ENCODE results near the gene TTI1.

GRCh38 chr20:38079353-38079752, 46.1 kb upstream of the TTI1 start:
- no peak for TF ChIP-seq POLR2A (IDR thresholded peaks at IDR 0.05; ENCODE audit: borderline replicate concordance, extremely low read depth, insufficient read depth, insufficient read length)
- TF ChIP-seq CTCF (IDR thresholded peaks at IDR 0.05 in 2 of 3, conservative IDR thresholded peaks at IDR 0.05 in 1 of 3; ENCODE audit: borderline replicate concordance in 1 of 3, insufficient read depth in 1 of 3, low read depth in 2 of 3, low read length in 2 of 3) = no peak
- no peak for TF ChIP-seq EZH2 (IDR thresholded peaks at IDR 0.05)
- no peak for TF ChIP-seq MAX (IDR thresholded peaks at IDR 0.05)
- TF ChIP-seq SRF (IDR thresholded peaks at IDR 0.05; ENCODE audit: low read depth) = no peak
- no peak for TF ChIP-seq POLR2AphosphoS5 (IDR thresholded peaks at IDR 0.05; ENCODE audit: low read depth, low read length)
- no peak for TF ChIP-seq ATF3 (IDR thresholded peaks at IDR 0.05)
- no peak for TF ChIP-seq RAD21 (IDR thresholded peaks at IDR 0.05; ENCODE audit: low read depth)
- TF ChIP-seq JUND (IDR thresholded peaks at IDR 0.05) = no peak
- TF ChIP-seq EZH2phosphoT487 (IDR thresholded peaks at IDR 0.05; ENCODE audit: borderline replicate concordance) = no peak
- no peak for TF ChIP-seq ELF1 (IDR thresholded peaks at IDR 0.05; ENCODE audit: borderline replicate concordance, low read depth)
- TF ChIP-seq ZNF274 (IDR thresholded peaks at IDR 0.05; ENCODE audit: low read depth, low read length) = no peak
- no peak for TF ChIP-seq EGR1 (IDR thresholded peaks at IDR 0.05; ENCODE audit: low read depth)
